Loucy (cell line): ENCODE measurements around the gene WWOX.

Source experiments
- EZH2phosphoT487 ChIP-seq: fragments of 200-600 bp; IDR thresholded peaks from 2 replicates; pipeline ENCODE4 v1.6.1; 2018; ENCODE audit warnings: antibody characterized with exemption, mild to moderate bottlenecking, moderate library complexity, borderline replicate concordance
- TF ChIP-seq, protein P1 (sequence below): fragments of 200-600 bp; sonication (generic); conservative IDR thresholded peaks from 2 replicates; pipeline ENCODE4 v1.5.1; 2014; ENCODE audit warnings: mild to moderate bottlenecking, antibody characterized with exemption, low read length

GRCh38 chr16:78729687-78730086 is 630.2 kb downstream of the WWOX start:
- TF ChIP-seq, protein P1, sequence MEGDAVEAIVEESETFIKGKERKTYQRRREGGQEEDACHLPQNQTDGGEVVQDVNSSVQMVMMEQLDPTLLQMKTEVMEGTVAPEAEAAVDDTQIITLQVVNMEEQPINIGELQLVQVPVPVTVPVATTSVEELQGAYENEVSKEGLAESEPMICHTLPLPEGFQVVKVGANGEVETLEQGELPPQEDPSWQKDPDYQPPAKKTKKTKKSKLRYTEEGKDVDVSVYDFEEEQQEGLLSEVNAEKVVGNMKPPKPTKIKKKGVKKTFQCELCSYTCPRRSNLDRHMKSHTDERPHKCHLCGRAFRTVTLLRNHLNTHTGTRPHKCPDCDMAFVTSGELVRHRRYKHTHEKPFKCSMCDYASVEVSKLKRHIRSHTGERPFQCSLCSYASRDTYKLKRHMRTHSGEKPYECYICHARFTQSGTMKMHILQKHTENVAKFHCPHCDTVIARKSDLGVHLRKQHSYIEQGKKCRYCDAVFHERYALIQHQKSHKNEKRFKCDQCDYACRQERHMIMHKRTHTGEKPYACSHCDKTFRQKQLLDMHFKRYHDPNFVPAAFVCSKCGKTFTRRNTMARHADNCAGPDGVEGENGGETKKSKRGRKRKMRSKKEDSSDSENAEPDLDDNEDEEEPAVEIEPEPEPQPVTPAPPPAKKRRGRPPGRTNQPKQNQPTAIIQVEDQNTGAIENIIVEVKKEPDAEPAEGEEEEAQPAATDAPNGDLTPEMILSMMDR = no peak
- TF ChIP-seq EZH2phosphoT487 = no peak
